Stimulated activated CD4-positive, alpha-beta T cell treated with anti-CD3 and anti-CD28 coated beads, Interleukin-15, amount 100 ng/mL, for 1 hour (primary cell): Measurements from ENCODE around the gene CTBP2.

Experiments
- DNase-seq, 2 donors: peaks; one replicate each; pipeline ENCODE4 v3.0.0-alpha.2; 2020; ENCODE audit warnings: low read depth in 1 of 2, low spot score in 1 of 2

Gene CTBP2

DNA sequence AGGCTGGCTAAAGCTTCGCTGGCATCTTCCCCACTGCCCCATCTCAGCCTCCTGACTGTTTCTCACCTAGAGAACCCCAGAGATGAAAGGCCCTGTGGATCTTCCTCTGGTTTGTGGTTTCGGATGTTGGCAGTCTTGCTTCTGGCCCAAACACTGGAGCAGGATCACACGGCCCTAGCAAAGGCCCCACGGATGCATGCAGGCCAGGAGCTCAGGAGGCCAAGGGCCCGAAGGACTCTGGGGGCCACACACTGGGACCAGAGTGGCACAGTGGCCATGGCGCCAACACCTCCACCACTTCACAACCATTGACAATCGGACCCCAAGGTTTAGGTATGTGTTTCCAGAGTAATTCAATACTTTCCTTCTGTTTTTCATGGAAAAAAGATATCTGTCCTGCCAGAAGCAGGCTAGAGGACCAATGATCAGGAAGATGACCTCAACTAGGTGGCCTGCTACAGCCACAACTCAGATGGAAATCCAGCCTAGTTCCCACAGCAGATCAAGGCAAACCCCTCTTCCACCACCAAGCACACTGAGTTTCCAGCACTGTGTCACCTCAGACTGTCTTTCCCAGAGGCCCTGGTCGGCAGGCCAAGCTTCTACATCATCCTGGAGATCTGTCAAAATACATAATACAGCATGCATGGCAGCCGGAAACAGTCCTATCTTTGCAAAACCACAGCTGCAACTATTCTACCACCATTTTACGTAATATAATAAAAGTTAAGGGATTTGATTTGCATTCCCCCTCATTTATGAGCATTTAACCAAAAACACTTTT, 53.0 kb downstream of the CTBP2 start:
- DNase-seq = no peak

DNA sequence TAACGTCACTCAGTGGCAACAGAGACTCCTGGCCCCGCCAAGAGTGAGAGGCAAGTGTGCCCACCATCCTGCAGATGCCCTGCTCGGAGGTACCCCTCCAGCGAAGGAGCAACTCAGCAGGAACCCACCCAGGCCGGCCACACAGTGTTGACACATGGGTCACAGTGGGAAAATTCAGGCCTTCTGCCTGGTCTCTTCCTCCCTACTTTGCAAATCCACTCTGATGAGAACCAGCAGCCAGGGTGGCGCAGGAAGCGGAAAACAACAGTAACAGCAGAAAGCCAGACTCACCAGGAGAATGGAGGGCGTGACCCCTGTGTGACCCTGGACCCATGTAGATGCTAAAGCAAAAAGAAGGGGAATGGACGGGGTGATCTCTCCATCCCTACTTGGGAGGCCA, 53.8 kb downstream of the CTBP2 start:
- DNase-seq = no peak

GRCh38 chr10:125105706-125106255, 54.6 kb downstream of the CTBP2 start:
- no peak for DNase-seq

- no peak for DNase-seq
These were observed 55.2 kb downstream of the CTBP2 start for GRCh38 chr10:125105155-125105554.

- no peak for DNase-seq
These were observed 55.8 kb downstream of the CTBP2 start for GRCh38 chr10:125104559-125104958.

GRCh38 chr10:125103924-125104323, 56.4 kb downstream of the CTBP2 start:
- no peak for DNase-seq

- no peak for DNase-seq
These were observed 56.9 kb downstream of the CTBP2 start for GRCh38 chr10:125103466-125103865.

DNA sequence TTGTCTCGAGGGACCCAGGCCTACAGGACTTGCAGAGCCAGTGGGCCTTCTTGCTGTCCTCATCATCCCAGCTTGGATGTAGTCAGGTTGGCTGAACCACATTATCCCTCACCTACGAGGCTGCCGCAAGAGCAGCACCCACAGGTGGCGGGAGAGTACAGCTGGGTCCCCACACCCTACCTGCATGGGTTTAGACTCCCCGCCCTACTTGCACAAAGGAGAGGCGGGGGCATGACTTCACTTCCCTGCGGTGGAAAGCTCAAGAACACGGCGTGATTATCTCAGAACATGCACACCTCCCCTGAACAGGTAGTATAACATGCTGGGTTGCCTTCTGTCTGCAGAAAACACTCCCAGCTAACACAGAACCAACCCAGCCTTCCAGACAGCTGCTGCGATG, 57.5 kb downstream of the CTBP2 start:
- DNase-seq = no peak

DNA sequence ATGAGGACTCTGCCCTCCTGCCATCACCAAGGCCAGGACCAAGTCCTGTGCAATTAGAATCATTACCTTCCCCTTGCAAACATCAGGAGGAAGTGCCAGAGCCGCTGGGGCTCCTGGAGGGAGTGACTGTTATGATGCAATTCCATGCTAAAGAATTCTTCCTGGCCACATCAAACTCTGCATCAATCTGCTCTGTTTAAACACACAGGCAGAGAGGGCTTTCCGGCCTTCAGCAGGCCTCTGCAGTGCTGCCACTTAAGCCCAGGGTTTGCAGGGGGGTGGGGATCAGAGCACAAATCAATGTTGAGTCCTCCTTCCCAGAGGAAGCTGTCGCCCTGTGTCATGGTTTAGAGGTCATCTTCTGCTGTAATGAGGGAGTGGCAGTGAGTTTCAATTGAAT, 58.1 kb downstream of the CTBP2 start:
- DNase-seq = no peak

- DNase-seq = no peak
These were observed 58.8 kb downstream of the CTBP2 start for GRCh38 chr10:125101581-125101980.

GRCh38 chr10:125101049-125101448, 59.3 kb downstream of the CTBP2 start:
- no peak for DNase-seq

- DNase-seq = no peak
These were observed 62.8 kb downstream of the CTBP2 start for GRCh38 chr10:125097409-125098070.

DNA sequence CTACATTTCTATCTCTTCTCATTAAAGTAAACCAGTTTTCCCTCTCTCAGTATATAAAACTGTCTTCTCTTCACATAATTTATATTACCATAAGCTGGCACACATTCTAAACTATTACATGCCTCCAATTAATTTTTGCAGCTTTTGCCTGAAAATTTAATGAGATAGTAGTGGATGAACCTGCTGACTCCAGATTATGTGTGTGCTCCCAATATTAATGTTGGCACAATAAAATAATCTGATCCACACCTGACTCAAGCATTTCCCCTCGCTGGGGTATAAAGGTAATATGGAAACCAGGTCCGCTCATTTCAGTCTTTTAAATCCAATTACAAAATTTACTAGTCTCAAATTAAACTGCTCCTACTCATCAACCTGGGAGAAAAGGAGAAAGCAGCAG, 63.4 kb downstream of the CTBP2 start:
- no peak for DNase-seq

DNA sequence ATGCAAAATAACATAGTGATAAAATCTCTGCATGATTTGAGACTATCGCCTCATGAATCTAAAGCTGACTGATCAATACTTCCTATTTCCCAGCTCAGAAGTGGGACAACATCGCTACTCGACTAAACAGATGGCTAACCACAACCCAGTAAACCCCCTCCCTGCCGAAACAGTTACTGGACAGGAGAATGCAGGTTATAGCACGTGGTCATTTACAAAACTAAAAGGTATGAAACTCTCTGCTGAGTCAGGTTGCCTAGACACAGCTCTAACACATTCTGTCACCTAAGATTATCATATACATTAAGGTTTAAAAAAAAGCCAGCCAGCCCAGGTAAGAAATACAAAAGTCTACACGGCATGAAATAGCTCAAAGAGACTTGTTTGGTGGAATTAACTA, 64.0 kb downstream of the CTBP2 start:
- DNase-seq = no peak

GRCh38 chr10:125095776-125096175, 64.6 kb downstream of the CTBP2 start:
- no peak for DNase-seq

- no peak for DNase-seq
These were observed 65.1 kb downstream of the CTBP2 start for GRCh38 chr10:125095228-125095627.

- DNase-seq = no peak
These were observed 65.6 kb downstream of the CTBP2 start for GRCh38 chr10:125094806-125095205.

DNA sequence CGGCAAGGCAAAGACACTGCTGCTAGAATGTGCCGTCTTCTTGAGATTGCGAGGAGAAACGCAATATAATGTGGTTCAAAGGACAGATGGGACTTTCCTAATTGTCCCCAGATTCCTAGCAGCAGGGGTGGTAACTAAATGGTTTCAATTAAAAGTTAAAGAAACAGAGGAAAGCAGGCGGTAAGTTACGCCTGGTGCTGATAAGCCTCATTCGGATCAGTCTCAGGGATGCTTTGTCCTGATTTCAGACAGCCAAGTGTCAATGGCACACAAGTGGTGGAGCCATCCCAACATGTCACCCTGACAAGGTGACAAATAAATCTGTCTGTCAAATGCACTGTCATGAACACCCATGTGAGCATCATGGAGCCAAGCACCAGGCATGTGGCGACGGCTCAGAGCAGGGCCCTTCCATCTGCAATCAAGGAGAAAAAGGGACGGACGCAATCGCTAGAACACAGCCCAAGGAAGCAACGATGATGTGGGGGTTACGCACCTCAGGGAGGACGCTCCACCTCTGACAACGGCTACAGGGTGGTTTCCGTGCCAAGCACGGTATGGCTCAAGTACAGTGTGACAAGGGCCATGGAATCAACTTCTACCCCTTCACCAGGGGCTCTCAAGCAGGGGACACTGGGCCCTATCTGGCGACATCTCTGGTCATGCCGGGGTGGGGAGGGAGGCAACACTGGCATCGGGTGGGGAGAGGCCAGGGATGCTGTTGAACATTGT, 66.2 kb downstream of the CTBP2 start:
- DNase-seq = no peak

DNA sequence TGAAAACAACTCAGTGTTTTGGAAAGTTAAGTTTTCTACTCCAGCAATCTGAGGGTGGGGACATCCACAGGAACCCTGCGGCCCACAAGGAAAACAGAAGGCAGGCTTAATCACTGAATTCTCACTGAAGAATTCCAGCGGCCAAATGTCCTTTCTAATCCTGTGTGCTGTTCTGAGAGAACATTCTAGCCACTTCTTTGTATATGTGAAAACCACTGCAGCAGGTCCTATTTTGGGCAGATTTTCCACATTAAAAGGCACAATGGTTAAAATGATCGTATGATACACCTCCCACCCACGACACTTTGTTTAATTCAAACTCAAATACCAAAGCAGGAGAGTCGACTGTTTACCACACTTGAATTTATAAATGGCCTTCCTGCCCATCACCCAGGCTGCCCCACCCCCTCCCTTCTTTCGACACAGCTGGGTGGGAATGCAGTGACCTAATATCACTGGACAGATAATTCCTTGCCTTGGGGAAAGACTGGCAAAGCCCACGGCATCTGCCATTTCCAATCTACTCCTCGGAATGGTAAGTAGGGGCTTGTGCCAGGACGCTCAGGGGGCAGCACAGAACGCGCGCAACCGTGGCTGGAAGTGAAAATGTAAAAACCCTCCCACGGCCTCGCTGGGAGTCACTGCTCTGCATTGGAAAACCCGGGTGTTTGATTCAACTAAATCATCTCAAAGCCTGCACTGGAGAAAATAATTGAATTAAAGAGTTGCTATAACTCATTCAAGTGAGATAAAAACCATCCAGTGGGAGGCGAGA, 67.0 kb downstream of the CTBP2 start:
- DNase-seq = no peak

GRCh38 chr10:125092564-125093031, 67.8 kb downstream of the CTBP2 start:
- no peak for DNase-seq

DNA sequence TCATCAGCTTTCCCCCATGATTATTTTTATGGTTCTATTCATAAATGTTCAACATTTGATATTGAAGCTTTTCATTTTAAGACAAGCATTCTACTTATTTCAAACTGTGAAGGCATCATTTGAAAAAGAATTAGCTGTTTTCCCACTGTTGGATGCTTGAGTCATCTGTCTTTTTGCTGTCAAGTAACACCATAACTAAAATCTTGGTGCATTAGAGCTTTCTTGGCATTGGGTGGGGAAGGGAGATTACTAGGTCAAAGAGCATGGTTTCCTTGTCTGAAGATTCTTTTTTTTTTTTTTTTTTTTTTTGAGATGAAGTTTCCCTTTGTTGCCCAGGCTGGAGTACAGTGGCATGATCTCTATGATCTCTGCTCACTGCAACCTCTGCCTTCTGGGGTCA, 68.5 kb downstream of the CTBP2 start:
- no peak for DNase-seq
